GM19025 (cell line): Measurements from ENCODE around the gene SMARCD3.

Experiments used
- ATAC-seq: cut with Tn5 transposase; IDR thresholded peaks from one replicate; pipeline ENCODE4 v1.9.1; 2021; ENCODE audit warnings: mild to moderate bottlenecking, low read depth, moderate library complexity; ENCODE audit not compliant: unreplicated experiment

Gene SMARCD3

DNA sequence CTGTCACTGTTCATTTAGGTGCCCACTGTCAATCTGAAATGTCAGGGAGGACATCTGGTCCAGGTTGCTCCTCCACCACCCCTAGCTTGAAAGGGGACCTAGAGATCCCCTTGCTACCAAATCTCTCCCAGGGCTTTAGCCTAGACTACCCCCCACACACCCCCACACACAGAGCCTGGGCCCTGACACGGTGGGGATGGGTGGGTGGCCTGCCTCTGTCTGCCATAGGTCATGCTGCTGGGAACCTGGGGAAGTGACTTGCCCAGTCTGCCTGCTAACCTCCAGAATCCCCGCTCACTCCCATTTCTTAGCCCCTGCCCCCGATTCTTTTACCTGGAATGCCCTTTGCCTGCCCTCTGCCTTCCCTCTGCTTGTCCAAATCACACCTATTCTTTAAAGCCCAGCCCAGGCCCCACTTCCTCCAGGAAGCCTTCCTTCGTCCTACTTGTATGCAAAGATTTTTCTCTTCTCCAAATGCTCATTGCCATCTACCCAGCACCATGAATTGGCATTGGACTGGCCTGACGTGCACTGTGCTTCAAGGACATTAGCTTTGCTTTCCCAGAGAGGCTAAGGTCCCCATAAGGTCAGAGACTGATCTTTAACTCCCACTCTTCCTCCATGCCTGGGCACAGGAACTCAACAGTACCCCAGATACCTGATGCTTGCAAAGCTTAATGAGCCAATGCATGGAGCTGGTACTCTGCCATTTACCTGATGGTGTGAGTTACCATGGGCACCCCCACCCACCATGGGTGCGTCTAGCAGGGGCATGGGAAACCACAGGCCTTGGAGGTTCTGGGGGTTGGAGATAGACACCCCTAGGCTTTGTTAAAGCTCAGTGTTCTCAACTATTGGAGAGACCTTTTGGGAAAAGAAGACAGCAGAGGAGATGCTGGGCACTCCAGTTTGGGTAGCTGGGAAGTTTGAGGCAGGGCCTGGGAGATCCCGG, 2.0 kb upstream of the SMARCD3 start:
- no peak for ATAC-seq

DNA sequence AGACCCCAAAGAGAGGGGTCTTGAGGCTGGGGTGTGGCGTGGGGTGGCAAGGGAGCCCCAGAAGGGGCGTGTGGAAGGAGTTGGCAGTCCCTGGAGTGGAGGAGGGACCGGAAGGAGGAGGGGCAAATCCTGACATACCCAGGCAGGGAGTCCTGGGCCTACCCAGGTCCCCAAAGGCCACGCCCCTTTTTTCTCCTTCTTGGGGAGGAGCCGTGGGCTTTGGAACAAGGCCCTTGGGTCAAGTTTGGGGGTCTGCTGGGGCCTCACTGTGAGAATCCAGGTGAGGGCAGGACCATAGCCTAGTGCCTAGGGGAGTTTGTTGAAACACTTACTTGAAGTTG, 1.2 kb upstream of the SMARCD3 start:
- ATAC-seq: no peak

DNA sequence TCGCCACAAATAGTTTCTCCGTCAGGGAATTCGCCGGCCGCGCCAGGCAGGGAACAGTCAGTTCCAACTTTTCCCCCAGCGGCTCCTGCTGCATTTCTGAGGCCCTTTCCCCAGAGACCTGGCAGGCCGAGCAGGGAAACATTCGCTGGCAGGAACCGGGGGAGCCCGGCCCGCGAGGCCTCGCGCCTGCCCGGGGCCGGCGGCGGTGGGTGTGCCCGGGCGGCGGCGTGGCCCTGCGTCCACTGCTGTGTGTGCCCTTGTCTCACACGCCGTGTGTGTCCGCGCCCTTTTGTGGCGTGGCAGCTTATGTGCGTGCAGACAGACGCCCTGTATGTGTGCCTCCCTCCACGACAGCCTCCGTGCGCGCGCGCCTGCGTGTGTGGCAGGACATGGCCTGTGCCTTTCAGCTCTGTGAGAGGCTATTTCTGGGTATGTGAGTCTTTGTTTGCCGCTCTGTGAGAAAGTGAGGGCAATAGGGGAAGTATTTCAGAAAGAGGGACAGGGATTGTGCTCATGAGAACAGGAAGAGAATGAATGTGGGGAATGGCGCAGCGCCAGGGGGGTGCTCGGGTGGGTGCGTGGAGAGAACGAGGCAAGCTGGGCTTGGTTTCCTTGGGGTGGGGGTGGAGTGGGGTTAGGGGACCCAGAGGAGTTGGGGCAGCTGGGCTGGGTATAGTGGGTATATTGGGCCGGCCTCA, 689 bp upstream of the SMARCD3 start:
- ATAC-seq: no peak

DNA sequence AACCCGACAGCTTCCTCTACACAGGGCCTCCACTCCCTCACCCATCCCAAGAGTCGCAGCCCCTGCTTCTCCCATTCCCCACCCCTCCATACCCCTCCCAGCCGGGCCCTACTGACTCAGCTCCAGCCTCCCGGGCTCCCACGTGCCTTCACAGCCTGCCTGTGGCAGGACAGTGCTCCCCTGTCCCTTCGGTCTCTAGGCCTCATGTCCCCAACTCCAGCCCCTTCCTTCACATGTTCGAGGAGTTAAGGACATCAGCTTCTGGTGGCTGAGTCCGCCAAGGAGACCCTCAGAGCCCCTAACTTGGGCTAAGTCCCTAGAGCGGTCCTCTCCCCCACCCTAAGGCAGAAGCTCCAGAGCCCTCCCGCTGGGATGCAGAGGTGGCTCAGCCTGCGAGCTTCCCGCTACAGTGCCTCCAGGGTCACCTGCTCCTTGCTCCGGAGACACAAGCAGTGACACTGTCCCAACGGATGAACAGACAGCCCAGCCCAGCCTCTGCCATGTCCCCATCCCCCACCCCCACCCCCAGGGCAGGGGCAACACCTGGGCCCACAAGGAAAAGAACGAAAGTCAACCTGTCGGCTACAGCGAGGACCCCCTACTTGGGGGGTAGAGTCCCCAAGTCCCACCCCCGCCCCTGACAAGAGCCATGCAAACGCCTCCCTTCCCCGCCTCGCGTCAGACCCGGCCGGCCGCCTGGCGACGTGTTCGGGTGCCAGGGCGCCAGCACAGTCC, 716 bp downstream of the SMARCD3 start:
- no peak for ATAC-seq

DNA sequence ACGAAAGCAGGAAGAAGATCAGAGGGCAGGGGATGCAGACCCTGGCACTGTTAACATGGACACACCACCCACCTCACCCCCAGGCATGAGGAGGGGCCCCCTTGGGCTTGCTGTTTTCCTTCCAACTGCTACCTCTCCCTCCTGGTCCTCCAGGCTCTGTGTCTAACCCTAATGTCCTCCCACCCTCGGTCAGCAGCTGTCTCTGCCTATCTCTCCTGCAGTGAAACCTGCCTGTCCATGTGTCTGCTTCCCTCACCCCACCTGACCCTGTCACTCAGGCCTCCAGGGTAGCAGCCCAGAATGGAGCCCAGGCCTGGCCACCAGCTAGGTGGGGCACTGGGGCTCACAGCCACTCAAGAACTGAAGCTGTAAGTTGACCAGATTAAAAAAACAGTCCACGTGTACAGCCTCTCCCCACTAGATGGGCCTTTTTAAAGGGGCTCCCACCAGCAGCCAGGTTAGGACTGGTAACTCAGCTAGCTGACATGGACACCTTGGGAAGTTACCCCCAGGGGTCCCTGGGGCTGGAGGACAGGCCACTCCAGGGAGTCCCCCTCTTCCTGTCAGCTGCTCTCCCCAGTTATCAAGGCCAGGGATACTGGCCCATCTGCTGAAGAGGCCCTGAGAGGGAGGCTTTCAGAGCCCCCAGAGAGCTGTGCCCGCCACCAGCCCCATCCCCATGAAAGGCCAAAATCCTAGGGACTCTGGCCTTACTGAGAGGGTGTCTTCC, 1.5 kb downstream of the SMARCD3 start:
- ATAC-seq: no peak

DNA sequence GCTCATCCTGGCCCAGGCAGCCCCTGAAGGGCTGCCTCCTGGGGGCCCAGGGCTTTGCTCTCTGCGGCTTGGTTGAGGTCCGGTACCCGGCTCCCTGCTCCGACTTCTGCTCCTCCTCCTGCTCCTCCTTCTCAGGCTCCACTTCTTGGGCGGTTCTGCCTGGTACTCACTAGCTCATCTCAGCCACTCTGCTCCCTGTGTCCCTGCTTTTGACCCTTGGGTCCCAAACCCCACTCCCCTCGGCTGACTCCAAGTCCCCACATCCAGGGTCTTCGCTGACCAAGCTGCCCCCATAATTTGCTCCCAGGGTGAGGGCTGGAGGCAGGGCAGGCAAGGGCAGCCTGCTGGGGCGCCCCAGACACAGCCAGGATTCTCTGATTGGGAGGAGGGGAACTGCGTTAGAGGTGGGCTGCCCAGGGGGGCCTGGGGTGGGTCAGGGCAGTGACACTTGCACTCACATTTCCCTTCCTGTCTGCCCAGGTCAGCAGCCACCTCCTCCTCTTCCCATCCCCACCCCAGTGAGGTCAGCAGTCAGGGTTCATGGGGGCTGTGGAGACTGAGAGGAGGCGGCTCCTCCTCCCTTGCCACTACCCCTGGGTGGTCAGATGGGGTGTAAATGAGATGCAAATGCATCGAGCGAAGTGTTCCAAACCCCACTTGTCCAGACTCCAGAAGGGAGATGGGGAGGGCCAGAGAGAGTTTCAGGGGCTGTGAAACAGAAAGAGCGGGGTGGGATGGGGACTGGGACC, 2.2 kb downstream of the SMARCD3 start:
- ATAC-seq: no peak

DNA sequence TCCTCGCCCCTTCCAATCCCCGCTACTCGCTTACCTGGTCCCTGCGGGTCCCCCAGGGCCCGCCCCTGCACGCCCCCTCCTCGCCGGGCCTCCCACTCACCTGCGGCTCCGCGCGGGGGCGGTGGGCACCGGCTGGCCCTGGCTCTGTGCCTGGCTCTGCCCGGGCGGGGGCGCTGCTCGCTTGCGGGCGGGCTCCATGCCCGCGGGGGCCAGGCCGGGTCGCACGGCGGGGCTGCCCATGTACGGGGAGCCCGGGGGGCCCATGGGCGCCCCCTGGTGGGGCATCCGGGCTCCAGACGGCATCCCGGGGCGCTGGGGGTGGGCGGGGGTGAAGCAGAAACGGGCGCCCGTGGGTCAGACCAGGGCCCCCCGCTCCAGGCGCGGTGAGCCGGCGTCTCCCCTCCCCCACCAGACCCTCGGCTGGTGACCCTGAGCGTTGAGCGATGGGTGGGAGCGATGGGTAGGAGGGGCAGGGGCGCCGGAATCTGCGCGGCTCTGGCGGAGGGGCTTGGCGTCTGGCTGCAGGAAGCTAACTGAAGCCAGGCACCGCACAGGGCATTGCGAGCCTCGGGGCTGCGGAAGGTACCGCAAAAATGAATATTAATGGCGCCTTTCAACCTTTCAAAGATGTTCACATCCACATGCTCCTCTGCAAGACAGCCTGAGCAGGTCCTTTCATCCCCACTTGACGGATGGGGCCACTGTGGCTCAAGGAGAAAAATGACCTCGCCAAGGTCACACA, 3.0 kb downstream of the SMARCD3 start:
- no peak for ATAC-seq

DNA sequence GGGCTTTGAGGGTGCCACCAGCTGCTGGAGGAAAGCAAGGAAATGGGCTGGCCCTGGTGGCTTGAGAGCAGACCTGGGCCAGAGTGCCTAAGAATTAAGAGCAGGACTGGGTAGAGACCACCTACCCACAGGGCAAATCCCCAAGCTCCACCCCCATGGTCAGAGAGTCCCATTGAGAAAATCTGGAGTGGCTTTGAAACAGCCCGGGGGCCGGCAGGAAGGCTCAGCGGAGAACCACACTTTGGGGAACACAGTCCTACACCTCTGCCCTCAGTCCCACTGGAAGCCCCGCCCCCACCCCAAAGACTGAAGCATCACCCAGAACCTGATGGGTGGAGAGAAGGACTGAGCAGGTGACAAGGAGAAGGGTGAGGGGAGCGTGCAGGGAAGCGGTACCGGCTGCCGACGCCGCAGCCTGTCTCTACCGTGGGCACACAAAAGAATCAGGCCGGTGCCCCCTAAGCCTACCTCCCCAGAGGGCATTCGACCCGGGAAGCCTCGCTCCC, 3.6 kb downstream of the SMARCD3 start:
- no peak for ATAC-seq

DNA sequence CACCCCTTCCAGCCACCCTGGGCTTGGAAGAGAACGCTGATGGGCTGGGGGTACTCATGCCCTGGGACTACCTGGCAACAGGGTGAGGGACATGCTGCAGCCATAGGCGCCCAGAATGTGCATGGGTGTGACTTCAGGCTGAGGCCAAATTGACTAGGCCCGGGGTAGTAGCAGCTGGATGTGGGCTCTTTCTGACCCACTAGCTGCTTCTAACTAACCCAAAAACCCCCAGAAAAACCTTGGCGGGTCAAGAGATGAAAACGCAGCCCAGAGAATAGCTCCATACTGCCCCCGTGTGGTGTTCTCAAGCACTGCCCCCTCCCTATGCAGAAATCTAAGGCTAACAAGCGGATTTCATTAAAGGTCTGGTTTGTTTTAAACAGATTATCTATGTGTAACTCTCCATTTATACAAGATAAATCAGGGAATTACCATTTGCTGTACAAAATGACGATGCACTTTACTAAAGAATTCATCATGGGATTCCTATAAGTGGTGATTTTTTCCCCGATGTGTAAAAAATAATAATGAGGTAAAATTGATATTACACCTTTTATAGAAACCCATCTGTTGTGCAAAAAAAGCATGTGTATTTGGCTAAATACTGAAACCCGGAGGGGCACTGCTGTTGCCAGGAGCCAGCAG, 4.2 kb downstream of the SMARCD3 start:
- no peak for ATAC-seq

DNA sequence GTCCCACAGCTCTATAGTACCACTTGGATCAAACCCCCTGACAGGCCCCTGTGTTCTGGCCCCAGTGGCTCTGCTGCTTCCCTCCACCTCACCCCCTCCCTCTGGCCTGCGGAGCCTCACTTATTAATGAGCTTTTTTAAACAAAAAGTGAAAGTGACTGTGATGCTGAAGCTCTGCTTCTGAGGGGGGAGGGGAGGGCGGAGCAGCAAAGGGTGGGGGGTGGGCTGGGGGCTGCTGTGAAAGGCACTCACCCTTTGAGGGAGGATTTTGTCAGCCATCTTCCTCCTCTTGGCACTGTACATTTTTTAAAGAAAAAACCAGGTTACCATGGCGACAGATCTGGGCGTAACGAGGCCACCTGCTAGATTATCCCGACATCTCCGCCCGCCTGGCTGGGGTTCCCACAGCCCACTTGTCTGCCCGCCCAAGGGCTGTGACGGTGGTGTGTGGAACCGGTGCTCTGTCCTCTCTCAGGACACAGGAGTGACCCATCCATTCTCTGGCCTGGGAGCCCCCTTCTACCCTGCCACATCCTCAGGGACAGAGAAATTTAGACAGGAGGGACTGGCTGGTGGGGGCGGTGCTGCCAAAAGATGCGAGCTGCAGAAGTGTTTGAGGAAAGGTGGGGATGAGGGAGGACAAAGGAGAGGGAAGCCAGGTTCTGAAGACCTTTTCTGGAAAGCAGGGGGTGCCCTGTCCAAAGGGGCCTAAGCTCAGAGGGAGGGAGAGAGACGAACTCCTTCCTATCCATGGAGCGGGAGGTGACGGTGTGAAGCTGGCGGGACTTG, 4.9 kb downstream of the SMARCD3 start:
- ATAC-seq: no peak

DNA sequence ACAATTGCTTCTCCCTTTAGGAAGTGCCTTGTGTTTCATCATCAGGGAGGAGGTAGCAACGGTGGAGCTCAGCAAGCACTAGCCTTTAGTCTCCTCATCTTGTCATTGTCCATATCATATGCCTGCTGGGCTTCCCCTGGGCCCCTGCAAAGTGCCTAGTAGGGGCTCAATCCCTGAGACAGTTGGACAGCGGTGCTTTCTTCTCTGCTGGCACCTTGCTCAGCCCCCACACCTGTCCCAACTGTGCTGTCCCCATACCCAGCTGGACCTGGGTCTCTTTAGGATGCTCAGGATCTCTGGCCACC, 5.5 kb downstream of the SMARCD3 start:
- ATAC-seq: no peak

DNA sequence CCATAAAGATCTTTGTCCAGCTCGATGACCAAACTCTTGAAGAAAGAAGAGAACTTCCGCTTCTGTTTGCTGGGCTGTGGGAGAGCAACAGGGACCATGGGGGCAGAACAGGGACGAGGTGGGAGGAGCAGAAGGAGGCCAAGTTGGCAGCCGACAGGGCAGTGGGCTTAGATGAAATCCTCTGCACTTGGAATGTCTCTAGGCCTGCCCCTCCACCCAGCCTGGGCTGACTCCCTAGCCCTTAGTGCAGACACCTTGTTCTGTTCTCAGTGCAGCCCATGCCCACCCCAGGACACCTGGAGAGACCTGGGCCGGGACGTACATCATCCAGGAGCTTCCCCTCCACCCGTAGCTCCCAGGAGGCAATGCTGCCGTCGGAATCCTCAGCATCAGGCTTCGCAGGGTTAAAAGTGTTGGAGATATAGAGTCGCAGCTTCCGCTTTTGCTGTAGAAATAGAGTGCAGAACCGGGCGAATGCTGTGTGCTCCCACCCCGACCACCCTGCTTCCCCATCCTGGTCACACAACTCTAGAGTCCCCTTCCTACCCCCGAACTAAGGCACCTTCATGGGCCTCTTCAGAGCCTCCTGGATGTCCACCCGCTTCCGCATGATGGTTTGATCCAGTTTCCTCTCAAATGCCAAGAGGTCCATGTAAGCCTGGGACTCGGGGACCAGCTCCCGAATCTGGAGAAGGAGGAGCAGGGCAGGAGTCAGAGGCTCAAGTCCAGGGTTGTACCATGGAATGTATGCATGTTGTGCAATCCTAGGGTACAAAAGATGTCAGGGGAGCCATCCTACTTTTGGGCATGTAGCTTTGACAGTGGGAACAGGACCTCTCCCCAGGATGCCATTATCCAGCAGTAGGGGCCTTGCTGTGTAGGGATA, 6.1 kb downstream of the SMARCD3 start:
- no peak for ATAC-seq

DNA sequence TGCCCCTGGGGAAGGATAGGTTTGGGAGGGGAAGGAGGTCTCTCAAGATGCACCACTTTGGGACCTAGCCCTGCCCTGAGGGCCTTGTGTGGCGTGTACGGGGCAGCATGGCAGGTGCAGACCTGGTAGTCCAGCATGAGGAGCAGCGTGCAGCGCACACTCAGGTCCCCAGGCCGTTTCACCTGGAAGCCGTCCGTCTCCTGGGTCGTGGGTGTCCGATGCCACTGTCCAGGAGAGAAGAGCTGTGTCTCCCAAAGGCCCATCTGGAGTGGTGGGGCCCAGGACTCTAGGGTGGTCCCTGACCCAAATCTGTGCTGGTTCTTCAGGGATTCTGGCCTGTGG, 6.8 kb downstream of the SMARCD3 start:
- ATAC-seq: no peak

DNA sequence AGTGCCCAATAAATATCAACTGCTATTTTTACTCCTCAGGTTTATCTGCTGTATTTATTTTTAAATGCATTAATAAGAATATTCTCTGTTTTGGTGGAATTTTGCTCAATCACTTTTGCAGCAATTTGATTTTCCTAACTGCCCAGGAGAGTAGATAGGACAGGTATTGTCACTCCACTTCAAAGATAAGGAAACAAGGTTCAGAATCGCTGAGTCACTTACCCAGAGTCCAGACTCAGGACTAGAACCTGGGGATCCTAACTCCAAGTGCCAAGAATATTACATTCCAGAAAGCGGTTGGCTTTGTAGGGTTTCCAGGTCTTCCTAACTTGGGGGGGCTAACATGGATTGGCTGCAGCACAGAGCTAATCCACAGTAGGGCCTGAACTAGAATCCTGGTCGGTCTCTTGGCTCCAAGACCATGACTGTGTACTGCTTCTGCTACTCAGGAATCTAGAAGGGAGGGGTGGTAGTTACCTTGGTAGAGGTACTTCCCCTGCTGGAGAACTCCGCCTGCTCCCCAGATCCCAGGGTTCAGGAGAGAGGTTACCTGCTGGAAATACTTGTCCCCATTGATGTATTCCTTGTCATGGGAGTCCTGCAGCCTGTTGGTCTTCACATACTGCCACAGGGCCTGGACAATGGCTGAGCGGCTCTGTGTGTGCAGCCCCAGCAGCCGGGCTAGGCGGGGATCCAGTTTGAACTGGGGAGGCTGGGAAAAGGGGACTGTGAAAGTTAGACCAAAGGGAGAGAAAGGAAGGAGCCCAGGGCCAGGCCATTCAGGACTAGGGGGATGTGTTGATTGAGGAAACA, 7.3 kb downstream of the SMARCD3 start:
- ATAC-seq: no peak

DNA sequence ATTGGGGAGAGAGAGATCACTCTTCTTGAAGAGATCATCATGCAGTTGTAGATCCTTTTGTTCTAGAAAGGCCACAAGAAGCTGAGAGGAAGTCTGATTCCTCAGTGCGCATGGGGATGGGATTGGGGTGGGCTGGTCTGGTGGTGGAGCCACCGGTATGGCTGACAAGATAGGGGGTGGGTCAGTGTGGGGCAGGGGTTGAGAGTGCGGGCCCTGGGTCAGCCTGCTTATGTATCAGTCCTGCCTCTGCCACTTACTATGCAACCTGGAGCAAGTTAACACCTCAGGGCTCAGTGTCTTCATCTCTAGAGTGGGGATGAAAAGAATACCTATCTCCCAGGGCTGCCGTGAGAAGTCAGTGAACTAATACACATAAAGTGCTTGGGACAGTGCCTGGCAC, 8.0 kb downstream of the SMARCD3 start:
- no peak for ATAC-seq

DNA sequence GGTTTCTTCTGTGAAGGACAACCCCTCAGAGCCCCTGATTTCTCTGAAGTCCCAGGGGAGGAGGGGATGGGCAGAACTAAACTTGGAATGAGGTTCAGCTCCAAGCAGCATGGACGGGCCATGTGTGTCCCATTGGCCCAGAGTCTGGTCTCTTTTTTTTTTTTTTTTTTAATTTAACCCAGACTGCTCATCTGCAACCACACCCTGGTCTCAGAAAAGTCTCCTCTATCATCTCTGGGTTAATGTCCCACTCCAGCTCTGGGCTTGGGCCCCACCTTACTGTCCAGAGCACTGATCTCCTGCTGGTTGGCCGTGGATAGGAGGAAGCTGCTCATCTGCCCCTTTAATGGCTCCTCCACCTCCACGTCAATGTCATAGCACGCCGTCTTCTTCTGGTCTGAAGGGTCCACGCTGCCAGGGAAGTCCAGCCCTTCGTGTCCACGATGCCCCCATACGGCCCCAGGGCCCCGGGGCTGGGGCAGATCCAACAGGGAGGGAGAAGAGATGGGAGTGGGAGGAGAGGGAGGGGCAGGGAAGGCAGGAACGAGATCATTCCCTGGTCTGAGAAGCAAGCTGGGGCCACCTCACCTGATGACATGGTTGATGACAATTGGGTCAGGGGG, 8.5 kb downstream of the SMARCD3 start:
- no peak for ATAC-seq
